Measurements from ENCODE around the gene MTA3.

The MTA3 gene

GRCh38 chr2:42567806-42568400 is 529 bp upstream of the MTA3 start:
- H3K4me3 Mint-ChIP-seq, result peak overlapping the region; percentile 81
- H3K36me3 Mint-ChIP-seq (ENCODE audit: low read depth), result peaks cover 23% of the 10 kb centered on the region
- TF ChIP-seq CTCF (IDR thresholded peaks at IDR 0.05), result no peak
- DNase-seq, result peak; percentile 45
- peak overlapping the region; percentile 67 for H3K27ac Mint-ChIP-seq
- H3K27me3 Mint-ChIP-seq (ENCODE audit: low read depth, poor library complexity), result peaks cover 2% of the 10 kb centered on the region
- H3K4me1 Mint-ChIP-seq, result peaks cover 36% of the 10 kb centered on the region
- peaks cover 5% of the 10 kb centered on the region for H3K9me3 Mint-ChIP-seq

GRCh38 chr2:42569116-42569711 is 782 bp downstream of the MTA3 start:
- peak overlapping the region; percentile 94 for H3K4me3 Mint-ChIP-seq
- peak; percentile 27 for DNase-seq

GRCh38 chr2:42569883-42570282 is 1.5 kb downstream of the MTA3 start:
- peaks cover 3% of the 10 kb centered on the region for H3K9me3 Mint-ChIP-seq
- DNase-seq, result no peak
- H3K36me3 Mint-ChIP-seq (ENCODE audit: low read depth), result peaks cover 38% of the 10 kb centered on the region
- H3K4me1 Mint-ChIP-seq, result peaks cover 37% of the 10 kb centered on the region
- TF ChIP-seq CTCF (IDR thresholded peaks at IDR 0.05), result no peak
- H3K27me3 Mint-ChIP-seq (ENCODE audit: low read depth, poor library complexity), result no peaks in the 10 kb centered on the region
- peak overlapping the region; percentile 27 for H3K27ac Mint-ChIP-seq
- H3K4me3 Mint-ChIP-seq, result peak overlapping the region; percentile 94

More at GRCh38 chr2:42569116-42569711, 782 bp downstream of the MTA3 start:
- Mint-ChIP-seq H3K36me3 (ENCODE audit: low read depth) (peaks cover 31% of the 10 kb centered on the region), H3K27me3 (ENCODE audit: low read depth, poor library complexity) (no peaks in the 10 kb centered on the region), H3K9me3 (peaks cover 5% of the 10 kb centered on the region), H3K27ac (peak overlapping the region; percentile 91), H3K4me1 (peaks cover 37% of the 10 kb centered on the region)
- no peak for TF ChIP-seq CTCF (IDR thresholded peaks at IDR 0.05)

- H3K9me3 Mint-ChIP-seq, result no peaks in the 10 kb centered on the region
- no peak for DNase-seq
- peaks cover 23% of the 10 kb centered on the region for H3K4me1 Mint-ChIP-seq
- no peak overlapping the region for H3K27ac Mint-ChIP-seq
- no peak overlapping the region for H3K4me3 Mint-ChIP-seq
- no peaks in the 10 kb centered on the region for H3K27me3 Mint-ChIP-seq (ENCODE audit: low read depth, poor library complexity)
- TF ChIP-seq CTCF (IDR thresholded peaks at IDR 0.05), result no peak
- H3K36me3 Mint-ChIP-seq (ENCODE audit: low read depth), result peaks cover 61% of the 10 kb centered on the region
Measured at GRCh38 chr2:42572297-42573081, 4.1 kb downstream of the MTA3 start.

GRCh38 chr2:42573256-42573655 is 4.8 kb downstream of the MTA3 start:
- Mint-ChIP-seq H3K27me3 (ENCODE audit: low read depth, poor library complexity) (no peaks in the 10 kb centered on the region), H3K9me3 (no peaks in the 10 kb centered on the region), H3K4me1 (peaks cover 17% of the 10 kb centered on the region), H3K36me3 (ENCODE audit: low read depth) (peaks cover 69% of the 10 kb centered on the region), H3K27ac (no peak overlapping the region), H3K4me3 (no peak overlapping the region)
- DNase-seq, result no peak
- TF ChIP-seq CTCF (IDR thresholded peaks at IDR 0.05), result no peak

Measured in nephron progenitor cell (in vitro differentiated cells).